ENCODE measurements around the gene EGFR.
"Not testable (repeated sequence)": the region's sequence is repeated elsewhere in the genome, so short reads cannot be mapped to it uniquely, and the experiment has no call there.

EGFR gene

GRCh38 chr7:55034776-55035175 is 16.0 kb downstream of the EGFR start:
- no peak overlapping the region for H3K4me3 ChIP-seq (ENCODE audit: low read depth, low read length)

GRCh38 chr7:55035410-55035809 is 16.6 kb downstream of the EGFR start:
- not testable (repeated sequence) for H3K4me3 ChIP-seq (ENCODE audit: low read depth, low read length)

GRCh38 chr7:55036950-55037736 is 18.3 kb downstream of the EGFR start:
- no peak overlapping the region for H3K4me3 ChIP-seq (ENCODE audit: low read depth, low read length)

- no peak overlapping the region for H3K4me3 ChIP-seq (ENCODE audit: low read depth, low read length)
Observed at GRCh38 chr7:55043691-55044370, 25.0 kb downstream of the EGFR start.

- no peak overlapping the region for H3K4me3 ChIP-seq (ENCODE audit: low read depth, low read length)
Observed at GRCh38 chr7:55044371-55044717, 25.5 kb downstream of the EGFR start.

GRCh38 chr7:55044791-55045190 is 26.0 kb downstream of the EGFR start:
- H3K4me3 ChIP-seq (ENCODE audit: low read depth, low read length): no peak overlapping the region

- no peak overlapping the region for H3K4me3 ChIP-seq (ENCODE audit: low read depth, low read length)
Observed at GRCh38 chr7:55046582-55047342, 27.9 kb downstream of the EGFR start.

GRCh38 chr7:55048221-55048859 is 29.5 kb downstream of the EGFR start:
- H3K4me3 ChIP-seq (ENCODE audit: low read depth, low read length): no peak overlapping the region

GRCh38 chr7:55050281-55050680 is 31.5 kb downstream of the EGFR start:
- H3K4me3 ChIP-seq (ENCODE audit: low read depth, low read length): no peak overlapping the region

GRCh38 chr7:55052081-55052480 is 33.3 kb downstream of the EGFR start:
- no peak overlapping the region for H3K4me3 ChIP-seq (ENCODE audit: low read depth, low read length)

GRCh38 chr7:55052741-55053427 is 34.1 kb downstream of the EGFR start:
- H3K4me3 ChIP-seq (ENCODE audit: low read depth, low read length): no peak overlapping the region

GRCh38 chr7:55053651-55054571 is 35.1 kb downstream of the EGFR start:
- H3K4me3 ChIP-seq (ENCODE audit: low read depth, low read length): no peak overlapping the region

- H3K4me3 ChIP-seq (ENCODE audit: low read depth, low read length): no peak overlapping the region
Observed at GRCh38 chr7:55054758-55055157, 35.9 kb downstream of the EGFR start.

- no peak overlapping the region for H3K4me3 ChIP-seq (ENCODE audit: low read depth, low read length)
Observed at GRCh38 chr7:55055479-55055878, 36.7 kb downstream of the EGFR start.

- H3K4me3 ChIP-seq (ENCODE audit: low read depth, low read length): no peak overlapping the region
Observed at GRCh38 chr7:55056068-55056467, 37.3 kb downstream of the EGFR start.

- no peak overlapping the region for H3K4me3 ChIP-seq (ENCODE audit: low read depth, low read length)
Observed at GRCh38 chr7:55056577-55057480, 38.0 kb downstream of the EGFR start.

GRCh38 chr7:55058314-55058713 is 39.5 kb downstream of the EGFR start:
- H3K4me3 ChIP-seq (ENCODE audit: low read depth, low read length): no peak overlapping the region

GRCh38 chr7:55059021-55059420 is 40.2 kb downstream of the EGFR start:
- H3K4me3 ChIP-seq (ENCODE audit: low read depth, low read length): no peak overlapping the region

GRCh38 chr7:55060085-55060484 is 41.3 kb downstream of the EGFR start:
- no peak overlapping the region for H3K4me3 ChIP-seq (ENCODE audit: low read depth, low read length)

All from iPS-11a (cell line).